Measurements from ENCODE around the gene PIK3R1.

DNA sequence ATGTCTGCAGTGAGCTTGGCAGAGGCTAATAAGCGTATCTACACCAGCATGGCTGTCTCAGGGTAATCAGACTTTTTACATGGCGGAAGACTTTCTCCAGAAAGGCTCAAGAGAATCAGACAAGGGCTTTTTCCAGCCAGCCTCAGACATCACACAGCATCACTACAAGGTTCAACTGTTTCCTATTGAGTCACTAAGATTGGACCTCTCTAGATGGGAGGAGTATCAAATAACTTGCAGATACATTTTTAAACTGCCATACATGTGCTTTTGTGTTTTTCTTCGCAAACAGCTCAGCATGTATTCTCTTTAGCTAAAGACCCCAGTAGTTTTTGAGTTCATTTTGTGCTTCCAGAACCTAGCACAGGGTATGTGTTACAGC lies 22.9 kb upstream of the PIK3R1 start:
- TF ChIP-seq, protein P1, sequence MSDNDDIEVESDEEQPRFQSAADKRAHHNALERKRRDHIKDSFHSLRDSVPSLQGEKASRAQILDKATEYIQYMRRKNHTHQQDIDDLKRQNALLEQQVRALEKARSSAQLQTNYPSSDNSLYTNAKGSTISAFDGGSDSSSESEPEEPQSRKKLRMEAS (IDR thresholded peaks at IDR 0.05): no peak
- TF ChIP-seq, protein P2, sequence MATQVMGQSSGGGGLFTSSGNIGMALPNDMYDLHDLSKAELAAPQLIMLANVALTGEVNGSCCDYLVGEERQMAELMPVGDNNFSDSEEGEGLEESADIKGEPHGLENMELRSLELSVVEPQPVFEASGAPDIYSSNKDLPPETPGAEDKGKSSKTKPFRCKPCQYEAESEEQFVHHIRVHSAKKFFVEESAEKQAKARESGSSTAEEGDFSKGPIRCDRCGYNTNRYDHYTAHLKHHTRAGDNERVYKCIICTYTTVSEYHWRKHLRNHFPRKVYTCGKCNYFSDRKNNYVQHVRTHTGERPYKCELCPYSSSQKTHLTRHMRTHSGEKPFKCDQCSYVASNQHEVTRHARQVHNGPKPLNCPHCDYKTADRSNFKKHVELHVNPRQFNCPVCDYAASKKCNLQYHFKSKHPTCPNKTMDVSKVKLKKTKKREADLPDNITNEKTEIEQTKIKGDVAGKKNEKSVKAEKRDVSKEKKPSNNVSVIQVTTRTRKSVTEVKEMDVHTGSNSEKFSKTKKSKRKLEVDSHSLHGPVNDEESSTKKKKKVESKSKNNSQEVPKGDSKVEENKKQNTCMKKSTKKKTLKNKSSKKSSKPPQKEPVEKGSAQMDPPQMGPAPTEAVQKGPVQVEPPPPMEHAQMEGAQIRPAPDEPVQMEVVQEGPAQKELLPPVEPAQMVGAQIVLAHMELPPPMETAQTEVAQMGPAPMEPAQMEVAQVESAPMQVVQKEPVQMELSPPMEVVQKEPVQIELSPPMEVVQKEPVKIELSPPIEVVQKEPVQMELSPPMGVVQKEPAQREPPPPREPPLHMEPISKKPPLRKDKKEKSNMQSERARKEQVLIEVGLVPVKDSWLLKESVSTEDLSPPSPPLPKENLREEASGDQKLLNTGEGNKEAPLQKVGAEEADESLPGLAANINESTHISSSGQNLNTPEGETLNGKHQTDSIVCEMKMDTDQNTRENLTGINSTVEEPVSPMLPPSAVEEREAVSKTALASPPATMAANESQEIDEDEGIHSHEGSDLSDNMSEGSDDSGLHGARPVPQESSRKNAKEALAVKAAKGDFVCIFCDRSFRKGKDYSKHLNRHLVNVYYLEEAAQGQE (IDR thresholded peaks at IDR 0.05; ENCODE audit: low read depth): no peak
- TF ChIP-seq TAF1 (IDR thresholded peaks at IDR 0.05; ENCODE audit: low read depth): no peak
- TF ChIP-seq EP300 (IDR thresholded peaks at IDR 0.05; ENCODE audit: borderline replicate concordance): no peak
- TF ChIP-seq YY1 (IDR thresholded peaks at IDR 0.05; ENCODE audit: low read depth): no peak
